DMS79 treated with DMSO at 0.1 percent for 48 hours (cell line): ENCODE results near the gene GPT2.
"Not testable (repeated sequence)": the region's sequence is repeated elsewhere in the genome, so short reads cannot be mapped to it uniquely, and the experiment has no call there.

ENCODE experiments used
- DNase-seq: peaks from one replicate; lab custom pipeline; 2025; lab: John Stamatoyannopoulos, UW

GPT2 gene

DNA sequence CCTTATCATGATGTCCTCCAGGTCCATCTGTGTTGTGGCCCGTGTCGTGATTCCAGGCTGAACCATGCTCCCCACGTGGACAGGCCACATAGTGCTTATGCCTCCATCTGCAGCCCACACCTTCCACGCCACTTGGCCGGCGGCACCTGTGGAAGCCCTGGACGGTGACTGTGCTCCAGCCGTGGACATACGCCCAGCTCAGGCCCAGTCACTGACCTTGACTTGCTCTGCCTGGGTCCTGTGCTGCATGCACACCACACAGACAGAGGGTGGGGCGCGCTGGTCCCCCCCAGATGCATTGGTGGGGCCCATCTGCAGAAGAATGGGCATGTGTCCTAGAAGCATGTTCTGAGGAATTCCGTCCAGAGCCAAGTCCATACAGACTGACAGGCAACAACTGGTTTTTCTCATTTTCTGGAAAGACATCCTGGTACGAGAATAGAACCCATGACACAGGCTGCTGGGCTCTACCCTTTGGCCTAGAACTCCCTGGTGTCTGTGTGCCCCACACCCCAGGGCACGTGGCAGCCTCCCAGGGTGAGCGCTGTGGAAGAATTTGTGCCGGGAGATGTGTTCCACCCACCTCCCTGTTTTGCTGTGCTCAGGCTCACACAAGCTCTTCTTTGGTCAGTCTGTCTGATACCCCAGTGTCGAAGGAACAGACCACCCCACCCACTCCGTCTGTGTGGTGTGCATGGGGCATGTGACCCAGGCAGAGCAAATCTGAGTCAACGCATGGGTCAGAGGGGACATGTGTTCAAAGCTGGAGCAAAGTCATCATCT is 39.5 kb downstream of the GPT2 start:
- no peak for DNase-seq

DNA sequence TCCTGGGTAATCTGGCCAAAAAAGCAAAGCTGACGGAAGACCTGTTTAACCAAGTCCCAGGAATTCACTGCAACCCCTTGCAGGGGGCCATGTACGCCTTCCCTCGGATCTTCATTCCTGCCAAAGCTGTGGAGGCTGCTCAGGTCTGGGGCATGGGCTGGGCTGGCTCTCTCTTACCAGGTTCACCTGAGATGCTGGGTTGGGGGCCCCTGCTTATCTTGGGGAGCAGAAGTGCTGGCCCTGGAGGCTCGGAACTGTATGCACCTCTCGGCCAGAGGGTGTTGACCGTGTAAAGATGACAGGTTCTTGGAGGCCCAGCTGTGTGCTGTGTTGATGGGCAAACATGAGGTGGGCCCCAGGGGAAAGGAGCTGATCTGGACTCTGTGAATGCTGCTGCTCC is 40.2 kb downstream of the GPT2 start:
- no peak for DNase-seq

DNA sequence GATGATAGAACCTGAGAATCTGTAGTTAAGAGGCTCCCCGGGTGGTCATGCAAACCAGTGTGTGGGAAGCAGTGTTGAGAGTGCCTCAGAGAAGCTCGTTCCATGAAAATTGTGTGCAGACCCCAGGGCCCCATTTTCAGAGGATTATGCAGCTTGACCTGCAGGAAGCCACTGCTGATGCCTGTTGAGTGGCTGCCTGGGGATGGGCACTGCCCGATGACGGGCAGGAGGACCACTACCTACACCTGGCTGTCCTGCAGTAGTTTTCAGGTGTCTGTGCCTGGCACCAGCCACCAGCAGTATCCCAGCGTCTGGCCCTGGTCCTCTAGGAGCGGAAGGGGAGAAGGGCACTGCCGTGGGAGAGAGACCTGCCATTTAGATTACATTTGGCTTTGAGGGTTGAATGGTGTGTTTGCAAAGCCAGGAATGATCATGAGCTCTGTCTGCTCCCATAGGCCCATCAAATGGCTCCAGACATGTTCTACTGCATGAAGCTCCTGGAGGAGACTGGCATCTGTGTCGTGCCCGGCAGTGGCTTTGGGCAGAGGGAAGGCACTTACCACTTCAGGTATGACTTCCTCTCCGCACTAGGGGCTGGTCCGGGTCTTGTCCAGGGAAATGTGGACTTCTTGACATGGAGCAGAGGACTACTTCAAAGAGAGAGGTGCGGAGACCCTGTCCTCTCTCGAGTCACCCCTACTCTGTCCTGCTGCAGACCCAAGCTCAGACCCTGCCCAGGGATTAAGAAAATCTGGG is 42.5 kb downstream of the GPT2 start:
- no peak for DNase-seq

- no peak for DNase-seq
Measured at GRCh38 chr16:46927273-46927672, 43.1 kb downstream of the GPT2 start.

DNA sequence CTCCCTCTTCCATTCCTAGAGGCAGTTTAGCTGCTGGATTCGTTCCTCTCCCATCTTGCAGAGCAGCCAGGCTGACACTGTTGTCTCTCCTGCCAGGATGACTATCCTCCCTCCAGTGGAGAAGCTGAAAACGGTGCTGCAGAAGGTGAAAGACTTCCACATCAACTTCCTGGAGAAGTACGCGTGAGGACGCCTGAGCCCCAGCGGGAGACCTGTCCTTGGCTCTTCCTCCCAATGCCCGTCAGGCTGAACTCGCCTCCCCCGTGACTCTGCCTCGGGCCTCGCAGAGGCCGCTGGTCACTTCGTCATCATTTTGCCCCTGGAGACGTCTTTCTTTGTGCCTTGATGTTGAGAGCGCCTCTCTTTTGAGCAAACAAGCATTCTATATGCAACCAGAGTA is 44.6 kb downstream of the GPT2 start:
- no peak for DNase-seq

DNA sequence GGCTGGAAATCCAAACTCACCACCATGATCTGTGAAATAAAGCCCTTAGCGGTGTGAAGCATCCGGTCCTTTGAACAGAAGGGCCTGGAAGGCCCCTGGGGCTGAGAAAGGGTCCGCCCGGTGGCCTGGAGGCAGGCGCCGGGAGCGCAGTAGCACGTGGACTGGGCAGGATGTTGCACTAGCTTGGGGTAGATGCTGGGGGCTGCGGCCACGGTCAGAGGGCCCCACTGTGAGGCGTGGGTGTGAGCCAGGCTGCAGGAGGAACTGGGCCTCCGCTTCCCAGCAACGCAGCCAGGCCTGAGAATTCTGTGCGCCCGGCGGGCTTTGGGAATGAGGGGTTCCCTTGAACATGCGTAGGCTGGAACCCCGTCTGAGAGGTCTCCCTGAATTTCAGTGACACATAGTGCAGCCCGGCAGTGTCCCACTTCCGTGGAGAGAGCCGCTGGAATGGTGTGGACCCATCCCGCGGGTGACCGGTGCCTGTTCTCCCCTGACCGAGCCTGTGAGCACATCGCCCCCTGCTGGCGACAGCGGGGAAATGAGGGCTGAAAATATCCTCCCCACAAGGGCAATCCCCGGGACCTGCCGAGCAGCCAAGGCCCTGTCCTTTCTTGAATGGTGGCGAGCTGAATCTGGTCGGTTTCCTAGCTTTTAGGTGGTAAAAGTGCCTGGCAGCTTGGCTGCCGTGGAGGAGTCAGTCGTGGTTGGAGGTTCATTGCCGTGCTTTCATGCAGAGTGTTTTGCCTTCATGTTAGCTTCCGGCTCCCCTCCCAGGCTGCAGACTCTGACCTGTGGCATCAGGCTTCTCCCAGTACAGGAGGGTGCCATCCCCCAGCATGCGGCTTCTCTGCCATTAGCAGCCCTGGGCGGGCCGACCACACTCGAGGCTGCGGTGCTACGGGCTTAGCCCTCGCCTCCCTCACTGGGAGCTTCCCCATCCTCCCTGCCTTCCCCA is 45.5 kb downstream of the GPT2 start:
- no peak for DNase-seq

DNA sequence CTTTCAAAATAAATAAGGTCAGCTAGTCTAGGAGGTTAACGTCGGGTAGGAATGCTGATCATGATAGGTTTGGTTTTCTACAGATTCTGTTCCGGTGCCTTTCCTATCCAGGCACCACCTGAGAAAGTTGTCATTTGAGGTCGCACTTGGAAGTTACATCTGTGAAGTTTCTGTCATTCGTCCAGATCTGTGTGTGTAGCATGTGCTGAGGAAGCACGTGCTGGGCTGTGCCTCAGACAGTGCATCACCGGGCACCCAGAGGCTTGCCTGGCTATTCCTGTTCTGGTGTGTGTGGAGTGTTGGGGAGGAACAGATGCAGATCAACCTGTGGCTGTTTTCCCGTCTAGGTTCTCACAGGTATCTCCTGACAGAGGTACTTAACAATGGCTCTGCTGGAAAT is 46.7 kb downstream of the GPT2 start:
- no peak for DNase-seq

GRCh38 chr16:46932802-46933201 is 48.6 kb downstream of the GPT2 start:
- peak; percentile 27 for DNase-seq

- no peak for DNase-seq
Measured at GRCh38 chr16:46937536-46937935, 53.4 kb downstream of the GPT2 start.

GRCh38 chr16:46944713-46945112 is 60.6 kb downstream of the GPT2 start:
- DNase-seq = not testable (repeated sequence)

DNA sequence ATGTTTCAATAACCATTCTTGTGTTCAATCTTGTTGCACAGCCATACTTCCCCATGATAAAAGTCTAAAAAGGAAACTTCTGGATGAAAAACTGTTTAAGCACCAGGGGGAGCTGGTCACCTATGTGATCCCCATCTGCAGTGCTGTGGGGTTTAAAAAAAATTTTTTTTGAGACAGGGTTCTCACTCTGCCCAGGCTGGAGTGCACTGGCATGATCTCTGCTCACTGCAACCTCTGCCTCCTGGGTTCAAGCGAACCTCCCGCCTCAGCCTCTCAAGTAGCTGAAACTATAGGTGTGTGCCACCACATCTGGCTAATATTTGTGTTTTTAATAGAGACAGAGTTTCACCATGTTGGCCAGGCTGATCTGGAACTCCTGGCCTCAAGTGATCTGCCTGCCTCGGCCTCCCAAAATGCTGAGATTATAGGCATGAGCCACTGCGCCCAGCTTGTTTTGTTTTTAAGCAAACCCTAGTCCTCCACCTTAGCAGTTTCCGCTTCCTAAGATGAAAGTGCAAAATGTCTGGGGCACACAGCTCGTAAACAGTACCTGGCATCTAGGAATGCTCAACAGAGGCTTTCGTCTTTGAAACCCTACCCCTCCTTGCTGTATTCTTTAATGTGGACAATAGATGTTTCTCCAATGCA is 63.9 kb downstream of the GPT2 start:
- no peak for DNase-seq

GRCh38 chr16:46948548-46949166 is 64.5 kb downstream of the GPT2 start:
- DNase-seq = no peak

- DNase-seq = no peak
Measured at GRCh38 chr16:46949241-46949892, 65.2 kb downstream of the GPT2 start.

DNA sequence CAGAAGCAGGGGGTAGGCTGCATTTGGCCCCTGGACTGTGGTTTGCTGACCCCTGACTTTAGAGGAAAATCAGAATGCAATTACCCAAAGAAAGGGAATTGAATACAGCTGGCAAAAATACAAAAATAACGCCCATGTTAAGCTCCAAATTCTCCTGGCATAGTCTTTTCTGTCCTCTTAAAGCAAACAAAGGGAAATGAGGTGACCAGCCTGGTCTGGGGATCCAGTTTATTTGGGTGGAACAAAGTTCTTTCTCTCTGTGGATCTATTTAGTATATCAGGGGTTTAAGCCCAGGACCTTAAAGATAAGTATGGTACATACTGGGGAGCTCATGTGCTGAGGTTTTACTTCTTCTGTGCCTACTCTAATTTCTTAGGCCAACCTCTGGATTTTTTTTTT is 65.8 kb downstream of the GPT2 start:
- DNase-seq = no peak

GRCh38 chr16:46954562-46954961 is 70.4 kb downstream of the GPT2 start:
- DNase-seq = no peak

DNA sequence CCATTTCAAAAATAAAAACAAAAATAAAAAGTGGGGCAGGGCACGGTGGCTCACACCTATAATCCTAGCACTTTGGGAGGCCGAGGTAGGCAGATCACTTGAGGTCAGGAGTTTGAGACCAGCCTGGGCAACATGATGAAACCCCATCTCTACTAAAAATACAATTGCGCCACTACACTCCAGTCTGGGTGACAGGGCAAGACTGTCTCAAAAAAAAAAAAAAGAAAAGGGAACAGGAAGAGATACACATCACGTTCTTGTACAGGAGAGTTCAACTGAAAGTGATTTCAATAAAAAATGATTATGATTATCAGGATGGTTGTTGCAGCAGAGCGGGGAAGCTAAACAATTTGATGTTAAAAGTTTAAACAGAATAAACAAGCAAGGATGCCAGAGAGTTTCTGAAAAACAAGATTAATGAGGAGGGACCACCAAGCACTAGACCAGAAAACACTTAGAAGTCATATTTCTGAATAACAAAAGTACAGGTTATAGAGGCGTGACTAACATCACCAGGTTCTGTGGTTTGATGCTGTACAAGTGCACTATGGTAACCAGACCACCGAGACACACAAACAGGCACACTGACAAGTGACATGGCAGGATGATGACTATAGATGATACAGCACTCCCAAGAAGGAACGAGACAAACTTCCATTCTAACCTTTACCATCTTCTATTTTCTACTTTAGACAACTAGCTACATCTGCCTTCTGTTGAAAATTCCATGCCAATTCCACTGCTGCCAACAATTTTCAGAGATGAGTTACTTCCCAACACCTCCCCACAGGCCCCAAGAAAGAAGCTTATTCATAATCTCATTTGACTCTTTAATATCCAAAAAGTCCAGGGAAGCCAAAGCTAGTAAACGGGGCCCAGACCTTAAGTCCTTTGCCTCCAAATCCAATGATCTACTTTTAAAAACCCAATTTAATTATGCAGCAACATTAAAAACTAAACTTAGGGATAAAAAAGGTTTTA is 77.5 kb downstream of the GPT2 start:
- no peak for DNase-seq

GRCh38 chr16:46962629-46963028 is 78.5 kb downstream of the GPT2 start:
- DNase-seq = no peak

DNA sequence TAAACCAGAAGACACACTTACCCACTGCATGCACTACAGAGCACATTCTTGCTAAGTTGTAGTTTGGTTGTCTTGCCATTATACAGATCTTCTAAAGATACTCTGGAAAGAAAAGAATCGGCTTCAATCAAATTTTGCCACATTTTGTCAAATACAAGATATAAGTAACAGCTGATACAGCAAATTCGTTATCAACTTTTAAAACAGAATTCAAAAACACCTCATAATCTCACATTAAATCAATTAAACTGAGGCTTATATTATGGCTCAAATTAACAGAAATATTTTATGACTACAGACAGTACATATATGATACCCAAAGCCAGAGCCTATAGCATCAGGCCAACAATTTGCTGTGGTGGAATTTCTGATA is 83.9 kb downstream of the GPT2 start:
- no peak for DNase-seq

DNA sequence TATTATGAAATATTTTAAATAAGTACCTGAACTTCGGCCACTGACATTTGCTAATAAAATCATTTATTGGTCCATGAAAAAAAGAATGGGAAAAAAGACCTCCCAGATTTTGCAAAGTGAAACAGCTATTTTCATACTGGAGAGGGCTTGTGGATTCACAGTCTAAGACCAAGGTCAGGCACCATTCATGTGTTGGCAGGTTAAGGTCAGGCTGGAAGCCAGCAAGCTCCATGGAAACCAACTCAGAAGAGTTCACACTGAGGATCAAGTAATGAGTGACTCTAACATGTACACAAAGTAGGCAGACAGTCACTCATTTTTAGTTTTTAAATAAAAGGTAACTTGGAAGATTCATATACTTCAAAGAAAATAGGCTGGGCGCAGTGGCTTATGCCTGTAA is 85.9 kb downstream of the GPT2 start:
- no peak for DNase-seq

DNA sequence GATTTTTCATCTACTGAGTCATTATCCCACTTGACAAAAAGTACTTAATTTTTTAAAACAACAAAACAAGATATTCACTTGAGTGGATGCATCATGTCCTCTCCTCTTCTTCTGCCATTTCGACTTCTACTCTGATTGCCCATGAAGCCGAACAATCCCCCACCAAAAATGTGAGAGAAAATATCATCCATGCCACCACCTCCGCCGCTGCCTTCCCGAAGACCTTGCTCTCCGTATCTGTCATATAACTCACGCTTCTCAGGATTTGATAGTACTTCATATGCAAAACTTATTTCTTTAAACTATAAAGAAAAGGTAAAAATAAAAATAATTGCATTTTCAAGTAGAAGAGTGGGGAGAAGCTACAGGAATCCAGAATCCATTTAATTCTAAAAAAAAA is 87.1 kb downstream of the GPT2 start:
- DNase-seq = no peak
